Stimulated activated CD8-positive, alpha-beta memory T cell treated with anti-CD3 and anti-CD28 coated beads, Interleukin-15, amount 100 ng/mL, for 24 hours (primary cell): ENCODE data around the gene MANF.
"Not testable (repeated sequence)": the region's sequence is repeated elsewhere in the genome, so short reads cannot be mapped to it uniquely, and the experiment has no call there.

Experiments used
- DNase-seq: peaks from one replicate; pipeline ENCODE4 v3.0.0-alpha.2; 2020; ENCODE audit warnings: low read depth

MANF gene

DNA sequence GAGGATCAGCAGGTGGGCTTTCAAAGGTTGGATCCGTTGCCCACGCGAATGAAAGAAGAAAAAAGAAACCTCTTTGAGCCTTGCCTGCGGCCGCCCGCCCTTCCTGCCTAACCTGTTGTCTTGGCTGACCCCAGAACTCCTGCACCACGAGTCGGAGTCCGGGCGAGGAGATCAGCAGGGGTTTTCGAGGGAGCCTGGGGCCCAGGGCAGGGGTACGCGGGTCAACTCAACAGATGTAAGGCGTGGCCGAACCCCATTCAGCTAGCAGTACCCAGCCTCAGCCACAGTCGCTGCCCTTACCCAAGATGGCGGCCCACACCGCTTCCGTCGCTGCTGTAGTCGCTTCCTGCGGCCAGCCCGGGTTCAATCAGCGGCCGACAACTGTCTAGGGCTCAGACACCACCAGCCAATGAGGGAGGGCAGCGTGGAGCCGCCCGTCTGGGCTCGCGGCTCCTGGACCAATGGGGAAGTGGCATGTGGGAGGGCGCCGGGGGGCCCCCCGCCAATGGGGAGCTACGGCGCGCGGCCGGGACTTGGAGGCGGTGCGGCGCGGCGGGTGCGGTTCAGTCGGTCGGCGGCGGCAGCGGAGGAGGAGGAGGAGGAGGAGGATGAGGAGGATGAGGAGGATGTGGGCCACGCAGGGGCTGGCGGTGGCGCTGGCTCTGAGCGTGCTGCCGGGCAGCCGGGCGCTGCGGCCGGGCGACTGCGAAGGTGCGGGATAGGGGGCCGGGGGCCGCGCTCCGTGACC, at the start of gene MANF:
Gene MANF (plus strand): TSS at position 566 of the 748 bp plus-strand sequence. CDS start 52 bp downstream, at position 618.
- peak; percentile 87 for DNase-seq

GRCh38 chr3:51336261-51336660, 48.8 kb upstream of the MANF start:
- no peak for DNase-seq

- DNase-seq = no peak
Measured at GRCh38 chr3:51337666-51338065, 47.4 kb upstream of the MANF start.

GRCh38 chr3:51338632-51339031, 46.5 kb upstream of the MANF start:
- no peak for DNase-seq

- DNase-seq = no peak
Measured at GRCh38 chr3:51340013-51340829, 44.9 kb upstream of the MANF start.

GRCh38 chr3:51340989-51341636, 44.0 kb upstream of the MANF start:
- DNase-seq = no peak

DNA sequence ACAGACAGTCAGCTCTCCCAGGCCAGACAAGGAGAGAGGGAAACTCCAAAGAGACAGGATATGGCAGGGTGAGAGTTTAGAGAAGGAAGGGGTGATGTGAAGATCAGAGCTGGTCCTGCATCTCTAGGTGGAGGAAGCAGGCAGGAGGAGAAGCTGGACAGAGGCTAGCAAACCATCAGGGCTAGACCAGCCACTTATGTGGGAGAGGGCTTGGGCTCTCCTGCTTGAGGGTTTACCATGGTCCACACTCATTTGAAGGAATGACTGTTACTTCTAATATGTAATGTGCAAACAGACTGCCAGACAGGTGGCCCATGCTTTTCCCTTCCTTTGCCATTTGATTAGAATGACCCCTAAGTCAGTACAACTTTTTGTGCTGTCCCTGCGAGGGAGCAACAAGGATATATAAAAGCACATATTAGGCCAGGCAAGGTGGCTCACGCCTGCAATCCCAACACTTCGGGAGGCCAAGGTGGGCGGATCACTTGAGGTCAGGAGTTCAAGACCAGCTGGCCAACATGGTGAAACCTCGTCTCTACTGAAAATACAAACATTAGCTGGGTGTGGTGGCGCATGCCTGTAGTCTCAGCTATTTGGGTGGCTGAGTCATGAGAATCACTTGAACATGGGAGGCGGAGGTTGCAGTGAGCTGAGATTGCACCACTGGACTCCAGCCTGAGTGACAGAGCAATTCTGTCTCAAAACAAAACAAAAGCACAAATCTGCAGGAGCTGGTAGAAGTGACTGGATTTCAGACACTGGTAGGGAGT, 41.0 kb upstream of the MANF start:
- DNase-seq = no peak

DNA sequence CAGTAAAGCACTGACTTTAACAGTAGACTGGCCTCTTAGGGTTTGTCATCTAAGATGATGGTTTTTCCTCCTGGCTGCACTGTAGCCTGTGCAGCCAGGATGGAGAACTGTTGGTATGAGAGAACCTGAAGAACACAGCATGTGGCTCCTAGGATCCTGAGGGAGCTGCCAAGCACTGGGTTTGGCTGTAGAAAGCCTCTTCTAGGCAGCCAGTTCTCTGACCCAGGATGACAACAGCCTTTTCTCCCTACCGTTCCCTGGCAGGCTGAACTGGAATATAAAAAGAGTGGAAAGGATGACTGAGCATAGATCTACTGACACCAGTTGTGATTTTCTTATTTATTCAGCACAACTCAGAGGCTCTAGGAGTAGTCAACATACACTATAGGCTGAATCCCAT, 34.3 kb upstream of the MANF start:
- no peak for DNase-seq

GRCh38 chr3:51353131-51353530, 32.0 kb upstream of the MANF start:
- DNase-seq = no peak

GRCh38 chr3:51353691-51354090, 31.4 kb upstream of the MANF start:
- DNase-seq = no peak

- no peak for DNase-seq
Measured at GRCh38 chr3:51354172-51354571, 30.9 kb upstream of the MANF start.

- DNase-seq = no peak
Measured at GRCh38 chr3:51354731-51355615, 30.1 kb upstream of the MANF start.

- no peak for DNase-seq
Measured at GRCh38 chr3:51355891-51356578, 29.1 kb upstream of the MANF start.

GRCh38 chr3:51357856-51358255, 27.2 kb upstream of the MANF start:
- no peak for DNase-seq

- no peak for DNase-seq
Measured at GRCh38 chr3:51358981-51359380, 26.1 kb upstream of the MANF start.

- no peak for DNase-seq
Measured at GRCh38 chr3:51360806-51361205, 24.3 kb upstream of the MANF start.

- no peak for DNase-seq
Measured at GRCh38 chr3:51361746-51362145, 23.3 kb upstream of the MANF start.

DNA sequence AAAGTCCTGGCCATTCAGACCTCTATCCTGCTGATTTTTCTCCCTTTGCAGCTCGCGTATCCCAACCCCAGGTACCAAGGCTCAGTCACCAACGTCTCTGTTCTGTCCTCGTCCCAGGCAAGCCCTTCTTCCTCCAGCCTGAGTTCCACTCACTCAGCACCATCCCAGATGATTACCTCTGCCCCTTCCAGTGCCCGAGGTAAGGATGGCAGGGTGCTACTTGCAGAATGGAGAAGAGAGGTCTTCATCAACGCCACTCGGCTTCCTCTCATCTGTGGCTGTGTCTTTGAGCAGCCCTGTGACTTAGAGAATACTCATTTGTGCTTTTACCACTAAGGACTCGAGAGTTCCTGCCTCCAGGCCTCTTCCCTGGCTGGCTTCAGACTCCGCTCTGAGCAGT, 22.6 kb upstream of the MANF start:
- DNase-seq = no peak

DNA sequence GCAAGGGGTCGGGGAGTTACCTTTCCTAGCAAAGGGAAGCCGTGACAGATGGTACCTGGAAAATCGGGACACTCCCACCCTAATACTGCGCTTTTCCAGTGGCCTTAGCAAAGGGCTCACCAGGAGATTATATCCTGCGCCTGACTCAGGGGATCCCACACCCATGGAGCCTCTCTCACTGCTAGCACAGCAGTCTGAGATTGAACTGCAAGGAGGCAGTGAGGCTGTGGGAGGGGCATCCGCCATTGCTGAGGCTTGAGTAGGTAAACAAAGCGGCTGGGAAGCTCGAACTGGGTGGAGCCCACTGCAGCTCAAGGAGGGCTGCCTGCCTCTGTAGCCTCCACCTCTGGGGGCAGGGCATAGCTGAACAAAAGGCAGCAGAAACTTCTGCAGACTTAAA, 16.8 kb upstream of the MANF start:
- DNase-seq = not testable (repeated sequence)

DNA sequence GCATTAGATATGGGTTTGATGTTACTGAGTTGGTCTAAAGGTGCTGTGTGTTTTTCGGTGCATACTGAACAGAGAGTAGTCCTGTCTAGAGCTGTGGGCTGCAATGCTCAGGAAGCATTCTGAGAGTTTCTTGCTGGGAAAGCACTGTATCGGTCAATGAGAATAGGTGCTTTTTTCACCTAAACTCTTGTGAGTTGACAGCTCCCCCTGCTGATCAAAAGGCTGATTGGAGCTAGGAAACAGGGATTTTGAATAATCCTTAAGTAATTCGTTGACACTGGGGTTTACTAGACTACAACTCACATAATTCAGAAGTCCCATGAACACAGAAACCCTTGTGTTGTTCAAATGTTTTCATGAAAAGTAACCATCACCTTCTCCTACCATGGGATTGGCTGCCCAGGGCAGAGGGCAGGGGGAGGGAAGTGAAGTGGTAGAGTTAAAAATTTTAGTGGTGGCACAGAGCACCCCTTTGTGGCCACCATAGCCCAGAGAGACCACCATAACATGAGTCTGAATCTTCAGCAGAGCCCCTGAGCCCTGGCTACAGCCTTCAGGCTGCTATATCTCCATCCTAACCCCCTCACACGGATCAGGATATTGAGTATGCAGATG, 13.0 kb upstream of the MANF start:
- DNase-seq = no peak
